Measurements from ENCODE around the gene STK10.
A peak's percentile ranks its signal among the peaks of the same experiment; 100 is the strongest.
"Not testable (repeated sequence)": the region's sequence is repeated elsewhere in the genome, so short reads cannot be mapped to it uniquely, and the experiment has no call there.

Gene STK10

GRCh38 chr5:172188033-172188892, at the start of gene STK10:
TSS of gene STK10 (minus strand) at chr5:172188224. CDS start at chr5:172188042, 182 bp downstream.
- DNase-seq (ENCODE audit: low read depth): peak; percentile 79

DNA sequence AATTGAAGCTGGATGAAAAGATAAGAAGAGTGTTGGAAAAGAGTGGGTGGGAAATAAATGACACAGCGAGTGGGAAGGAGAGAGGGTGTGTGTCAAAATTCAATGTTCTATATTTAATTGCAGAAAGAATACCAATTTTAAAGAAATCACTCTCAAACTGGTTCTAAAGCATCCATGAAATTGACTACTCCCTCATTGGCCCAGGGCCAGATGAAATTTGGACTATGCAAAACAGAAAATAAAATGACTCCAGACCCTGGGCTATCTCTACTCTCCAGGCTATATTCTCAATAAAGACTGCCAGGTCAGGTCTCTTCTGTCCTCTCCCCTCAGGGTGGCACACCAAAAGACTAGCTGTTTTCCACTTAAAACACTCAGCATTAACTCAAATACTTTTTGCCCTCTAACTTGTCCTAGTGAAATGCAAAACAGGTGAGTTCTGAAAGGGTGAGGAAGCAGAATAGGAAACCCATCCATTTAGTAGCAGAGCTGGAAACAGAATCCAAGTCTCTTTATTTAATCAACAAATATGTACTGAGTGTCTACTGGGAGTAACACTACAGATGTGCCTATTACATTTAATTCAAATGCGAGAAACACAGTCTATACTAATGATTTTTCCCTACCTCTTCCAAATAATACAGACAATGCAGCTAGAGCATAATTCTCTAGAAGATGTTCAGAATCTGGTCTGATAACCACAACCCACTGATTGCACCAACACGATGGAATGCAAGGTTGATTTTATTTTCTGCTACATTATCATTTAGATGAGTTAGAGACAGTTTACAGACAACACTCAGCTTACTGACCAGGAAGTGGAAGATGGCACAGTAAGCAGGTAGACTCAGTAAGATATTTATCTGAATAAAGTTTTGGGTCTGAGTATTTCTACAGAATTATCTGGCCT, 48.1 kb upstream of the STK10 start:
- no peak for DNase-seq (ENCODE audit: low read depth)

GRCh38 chr5:172235132-172235780, 47.2 kb upstream of the STK10 start:
- no peak for DNase-seq (ENCODE audit: low read depth)

DNA sequence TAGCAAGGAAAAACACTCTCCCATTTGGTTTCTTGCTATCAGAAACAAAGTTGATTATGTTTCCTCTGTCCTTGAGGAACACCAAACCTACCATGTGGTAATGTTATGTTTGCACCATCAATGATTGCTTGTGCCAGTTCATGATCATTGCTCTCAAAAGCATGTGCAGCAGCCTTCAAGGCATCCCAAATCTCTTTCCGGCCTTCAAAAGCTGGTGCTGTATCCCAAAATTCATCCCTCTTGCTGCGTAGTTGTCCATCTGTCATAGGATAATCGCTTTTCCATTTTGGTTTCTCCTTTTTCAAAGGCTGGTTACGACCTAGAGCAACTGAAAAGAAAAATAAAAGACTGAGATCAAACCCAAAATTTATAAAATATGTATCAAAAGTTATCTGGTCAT, 46.0 kb upstream of the STK10 start:
- DNase-seq (ENCODE audit: low read depth): no peak

DNA sequence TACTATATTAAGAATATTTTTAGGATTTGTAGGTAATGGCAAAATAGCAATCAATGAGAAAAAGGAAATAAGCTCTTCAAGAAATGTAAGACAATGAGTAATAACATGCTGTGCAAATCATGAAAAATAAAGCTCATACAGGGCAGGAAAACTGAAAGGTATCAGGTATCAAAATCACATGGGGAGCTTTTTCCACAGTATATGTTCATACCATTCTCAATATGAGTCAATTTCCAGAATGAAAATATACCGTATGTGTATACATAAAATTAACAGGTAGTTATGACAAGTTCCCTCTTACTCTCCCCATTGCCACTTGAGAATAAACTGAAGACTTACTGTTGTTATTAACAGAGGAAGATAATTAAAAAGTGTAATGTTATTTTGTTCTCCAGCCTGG, 41.9 kb upstream of the STK10 start:
- DNase-seq (ENCODE audit: low read depth): no peak

GRCh38 chr5:172224996-172225395, 37.0 kb upstream of the STK10 start:
- DNase-seq (ENCODE audit: low read depth): no peak

GRCh38 chr5:172223901-172224873, 36.2 kb upstream of the STK10 start:
- DNase-seq (ENCODE audit: low read depth): no peak

DNA sequence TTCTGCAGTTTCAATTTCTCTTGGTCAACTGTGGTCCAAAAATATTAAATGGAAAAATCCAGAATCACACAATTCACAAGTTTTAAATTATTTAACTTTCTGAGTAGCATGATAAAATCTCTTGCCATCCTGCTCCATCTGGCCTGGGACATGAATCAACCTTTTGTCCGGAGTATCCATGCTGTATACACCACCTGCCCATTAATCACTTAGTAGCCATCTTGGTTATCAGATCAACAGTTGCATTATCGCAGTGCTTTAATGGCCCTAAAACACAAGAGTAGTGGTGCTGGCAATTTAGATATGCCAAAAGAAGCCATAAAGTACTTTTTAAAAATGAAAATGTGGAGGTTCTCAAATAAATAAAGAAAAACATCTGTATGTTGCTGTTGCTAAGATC, 31.3 kb upstream of the STK10 start:
- no peak for DNase-seq (ENCODE audit: low read depth)

- no peak for DNase-seq (ENCODE audit: low read depth)
Measured at GRCh38 chr5:172216345-172216744, 28.3 kb upstream of the STK10 start.

DNA sequence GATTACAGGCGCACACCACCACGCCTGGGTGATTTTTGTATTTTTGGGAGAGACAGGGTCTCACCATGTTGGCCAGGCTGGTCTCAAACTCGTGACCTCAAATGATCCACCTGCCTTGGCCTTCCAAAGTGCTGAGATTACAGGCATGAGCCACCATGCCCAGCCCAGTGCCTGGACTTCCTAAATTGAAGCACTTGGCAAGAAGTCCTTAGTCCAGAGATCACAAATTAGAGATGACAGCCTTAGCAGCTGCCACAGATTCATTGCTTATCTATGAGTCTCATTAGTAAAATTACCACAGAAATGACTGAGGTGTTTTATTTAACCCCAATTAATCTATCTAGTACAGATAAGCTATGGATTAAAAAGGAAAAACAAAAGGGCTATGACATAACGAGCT, 25.1 kb upstream of the STK10 start:
- DNase-seq (ENCODE audit: low read depth): no peak

- no peak for DNase-seq (ENCODE audit: low read depth)
Measured at GRCh38 chr5:172211676-172212075, 23.7 kb upstream of the STK10 start.

DNA sequence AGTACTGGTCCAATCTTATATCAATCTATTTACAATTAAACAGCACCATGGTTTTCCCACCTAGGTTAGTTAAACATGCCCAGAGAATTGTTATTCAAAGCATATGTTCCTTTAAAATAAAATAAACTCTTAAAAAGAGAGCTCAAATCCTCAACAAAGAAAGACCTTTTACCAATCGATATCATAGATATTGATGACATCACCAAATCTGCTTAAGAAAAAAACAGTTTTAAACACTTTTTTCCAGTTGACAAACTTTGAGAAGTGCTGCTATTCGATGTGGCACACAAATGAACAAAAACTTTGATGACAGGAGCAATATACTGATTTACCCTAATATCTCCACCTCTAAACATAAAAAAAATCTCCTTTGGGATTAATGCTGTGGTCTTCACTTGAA, 21.7 kb upstream of the STK10 start:
- no peak for DNase-seq (ENCODE audit: low read depth)

GRCh38 chr5:172207511-172207910, 19.5 kb upstream of the STK10 start:
- no peak for DNase-seq (ENCODE audit: low read depth)

DNA sequence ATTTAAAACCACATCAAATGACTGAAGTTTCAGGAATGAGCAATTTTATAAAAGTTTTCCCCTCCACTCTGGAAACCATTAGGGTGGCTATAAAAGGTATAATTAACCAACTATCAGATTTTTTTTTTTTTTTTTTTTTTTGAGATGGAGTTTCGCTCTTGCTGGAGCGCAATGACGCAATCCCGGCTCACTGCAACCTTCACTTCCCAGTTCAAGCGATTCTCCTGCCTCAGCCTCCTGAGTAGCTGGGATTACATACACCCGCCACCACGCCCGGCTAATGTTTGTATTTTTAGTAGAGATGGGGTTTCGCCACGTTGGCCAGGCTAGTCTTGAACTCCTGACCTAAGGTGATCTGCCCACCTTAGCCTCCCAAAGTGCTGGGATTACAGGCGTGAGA, 18.0 kb upstream of the STK10 start:
- not testable (repeated sequence) for DNase-seq (ENCODE audit: low read depth)

- no peak for DNase-seq (ENCODE audit: low read depth)
Measured at GRCh38 chr5:172200476-172200875, 12.5 kb upstream of the STK10 start.

DNA sequence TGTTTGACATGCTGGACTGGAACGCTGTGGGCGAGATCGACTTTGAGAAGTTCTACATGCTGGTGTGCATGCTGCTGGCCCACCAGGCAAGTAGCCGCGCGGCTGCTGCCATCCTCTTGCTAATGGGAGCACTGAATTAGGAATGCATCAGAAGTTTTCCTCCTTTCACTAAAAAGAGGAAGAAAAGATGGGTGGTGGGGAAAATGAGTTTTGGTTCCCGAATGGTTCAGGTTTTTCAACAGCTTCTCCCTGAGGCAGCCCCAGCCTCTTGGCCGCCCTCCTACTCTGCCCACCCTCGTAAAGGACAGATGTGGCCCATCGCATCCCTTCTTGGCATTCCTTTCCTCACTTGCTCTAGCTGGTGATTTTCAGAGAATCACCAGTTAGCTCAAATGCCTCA, 11.4 kb upstream of the STK10 start:
- DNase-seq (ENCODE audit: low read depth): no peak

DNA sequence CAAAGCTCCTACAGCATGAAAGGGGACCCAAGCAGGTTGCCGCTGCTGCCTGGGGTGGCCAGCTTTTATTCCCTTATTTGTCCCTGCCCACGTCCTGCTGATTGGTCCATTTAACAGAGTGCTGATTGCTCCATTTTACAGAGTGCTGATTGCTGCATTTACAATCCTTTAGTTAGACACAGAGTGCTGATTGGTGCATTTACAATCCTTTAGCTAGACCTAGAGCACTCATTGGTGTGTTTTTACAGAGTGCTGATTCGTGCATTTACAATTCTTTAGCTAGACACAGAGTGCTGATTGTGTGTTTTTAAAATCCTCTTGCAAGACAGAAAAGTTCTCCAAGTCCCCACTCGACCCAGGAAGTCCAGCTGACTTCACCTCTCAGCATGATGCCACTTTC, 9.8 kb upstream of the STK10 start:
- not testable (repeated sequence) for DNase-seq (ENCODE audit: low read depth)

DNA sequence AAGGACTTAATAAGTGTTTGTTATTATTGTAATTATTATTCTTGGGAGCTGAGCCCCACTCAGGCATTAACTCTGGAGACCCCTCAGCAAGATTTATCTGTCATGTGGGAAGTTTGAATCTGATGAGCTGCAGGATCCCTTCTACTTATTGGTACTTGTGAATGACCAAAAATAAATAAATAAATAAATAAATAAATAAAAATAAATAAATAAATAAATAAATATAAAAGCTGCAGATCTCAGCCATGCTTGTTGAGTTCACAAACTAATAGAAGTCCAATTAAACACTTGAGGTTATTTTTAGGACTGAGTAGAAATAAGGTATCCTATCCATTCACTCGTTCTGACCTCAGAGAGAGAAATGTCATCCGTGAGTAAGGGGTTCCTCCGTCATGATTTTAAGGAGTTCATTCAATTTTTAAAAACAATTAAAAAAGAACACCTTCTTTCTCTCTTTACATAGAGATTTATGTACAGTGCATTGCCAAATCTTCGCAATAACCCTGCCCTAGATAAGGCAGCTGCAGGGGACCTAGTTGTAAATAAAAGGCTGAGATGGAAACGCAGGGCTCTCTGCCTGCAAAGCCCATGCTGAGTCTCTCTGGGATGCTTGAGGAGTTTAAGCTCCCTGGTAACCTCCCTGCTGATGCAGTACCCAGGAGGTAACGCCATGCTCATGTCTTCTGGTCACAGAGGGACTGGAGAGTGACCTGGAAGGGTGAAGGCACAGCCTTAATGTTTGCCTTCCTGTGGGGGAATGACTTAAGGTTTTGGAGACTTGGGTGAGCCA, 7.2 kb upstream of the STK10 start:
- no peak for DNase-seq (ENCODE audit: low read depth)

DNA sequence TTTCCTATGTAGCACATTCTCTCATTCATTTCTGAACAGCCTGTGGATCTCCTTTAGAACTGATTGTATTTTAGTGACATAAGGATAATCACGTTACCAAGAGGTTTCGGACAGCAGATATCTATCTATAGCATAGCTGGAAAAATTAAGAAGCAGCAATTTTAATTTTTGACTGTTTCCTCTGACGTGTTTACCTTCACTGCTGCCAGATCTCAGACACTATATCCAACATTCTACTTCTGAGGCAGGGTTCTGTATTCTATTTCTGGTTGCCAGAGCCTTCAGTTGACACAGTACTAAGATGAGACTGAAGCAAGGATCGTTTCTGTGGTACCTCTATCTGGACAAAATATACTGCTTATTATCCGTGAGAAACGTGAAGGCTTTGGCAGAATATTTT, 5.8 kb upstream of the STK10 start, which contains the start of gene EFCAB9:
Gene EFCAB9, plus strand, starts transcription at position 301 of the 400 bp plus-strand sequence. Its CDS starts 1 bp downstream, at position 302.
- DNase-seq (ENCODE audit: low read depth): no peak

GRCh38 chr5:172189693-172190296, 1.8 kb upstream of the STK10 start:
- DNase-seq (ENCODE audit: low read depth): no peak
